ENCODE results near the gene TGFBR3.
"Not testable (repeated sequence)": the region's sequence is repeated elsewhere in the genome, so short reads cannot be mapped to it uniquely, and the experiment has no call there.

Gene TGFBR3

DNA sequence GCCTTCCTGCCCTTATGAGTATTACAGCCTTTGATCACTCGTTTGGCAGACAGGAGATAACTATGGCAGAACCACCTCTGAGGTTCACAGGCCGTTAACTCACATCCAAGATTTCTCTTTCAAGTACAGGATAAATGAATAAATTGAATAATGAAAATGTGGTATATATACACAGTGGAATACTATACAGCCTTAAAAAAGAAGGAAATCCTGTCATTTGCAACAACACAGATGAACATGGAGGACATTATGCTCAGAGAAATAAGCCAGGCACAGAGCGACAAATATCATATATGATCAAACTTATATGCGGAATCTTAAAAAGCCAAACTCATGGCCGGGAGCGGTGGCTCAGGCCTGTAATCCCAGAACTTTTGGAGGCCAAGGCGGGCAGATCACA is 32.6 kb downstream of the TGFBR3 start:
- DNase-seq, result no peak
- no peaks in the 10 kb centered on the region for H3K27me3 Mint-ChIP-seq (ENCODE audit: low read depth, poor library complexity)
- H3K4me1 Mint-ChIP-seq, result no peaks in the 10 kb centered on the region
- H3K36me3 Mint-ChIP-seq (ENCODE audit: low read depth), result no peaks in the 10 kb centered on the region
- H3K9me3 Mint-ChIP-seq, result peaks cover 3% of the 10 kb centered on the region
- no peak overlapping the region for H3K27ac Mint-ChIP-seq
- no peak overlapping the region for H3K4me3 Mint-ChIP-seq
- TF ChIP-seq, protein P1, sequence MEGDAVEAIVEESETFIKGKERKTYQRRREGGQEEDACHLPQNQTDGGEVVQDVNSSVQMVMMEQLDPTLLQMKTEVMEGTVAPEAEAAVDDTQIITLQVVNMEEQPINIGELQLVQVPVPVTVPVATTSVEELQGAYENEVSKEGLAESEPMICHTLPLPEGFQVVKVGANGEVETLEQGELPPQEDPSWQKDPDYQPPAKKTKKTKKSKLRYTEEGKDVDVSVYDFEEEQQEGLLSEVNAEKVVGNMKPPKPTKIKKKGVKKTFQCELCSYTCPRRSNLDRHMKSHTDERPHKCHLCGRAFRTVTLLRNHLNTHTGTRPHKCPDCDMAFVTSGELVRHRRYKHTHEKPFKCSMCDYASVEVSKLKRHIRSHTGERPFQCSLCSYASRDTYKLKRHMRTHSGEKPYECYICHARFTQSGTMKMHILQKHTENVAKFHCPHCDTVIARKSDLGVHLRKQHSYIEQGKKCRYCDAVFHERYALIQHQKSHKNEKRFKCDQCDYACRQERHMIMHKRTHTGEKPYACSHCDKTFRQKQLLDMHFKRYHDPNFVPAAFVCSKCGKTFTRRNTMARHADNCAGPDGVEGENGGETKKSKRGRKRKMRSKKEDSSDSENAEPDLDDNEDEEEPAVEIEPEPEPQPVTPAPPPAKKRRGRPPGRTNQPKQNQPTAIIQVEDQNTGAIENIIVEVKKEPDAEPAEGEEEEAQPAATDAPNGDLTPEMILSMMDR (IDR thresholded peaks at IDR 0.05), result no peak

DNA sequence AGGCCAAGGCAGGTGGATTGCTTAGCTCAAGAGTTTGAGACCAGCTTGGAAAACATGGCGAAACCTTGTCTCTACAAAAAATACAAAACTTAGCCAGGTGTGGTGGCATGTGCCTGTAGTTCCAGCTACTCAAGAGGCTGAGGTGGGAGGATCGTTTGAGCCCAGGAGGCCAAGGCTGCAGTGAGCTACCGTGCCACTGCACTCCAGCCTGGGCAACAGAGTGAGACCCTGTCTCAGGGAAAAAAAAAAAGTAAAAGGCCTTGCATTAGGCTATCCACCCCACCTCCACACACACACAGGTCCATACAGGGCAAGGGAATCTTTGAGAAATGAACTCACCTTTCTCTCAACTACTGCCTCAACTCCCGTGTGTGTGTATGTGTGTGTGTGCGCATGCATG is 33.9 kb downstream of the TGFBR3 start:
- H3K9me3 Mint-ChIP-seq; H3K36me3 Mint-ChIP-seq (ENCODE audit: low read depth); H3K27me3 Mint-ChIP-seq (ENCODE audit: low read depth, poor library complexity); H3K4me3 Mint-ChIP-seq; H3K4me1 Mint-ChIP-seq; DNase-seq; H3K27ac Mint-ChIP-seq: not testable (repeated sequence)

DNA sequence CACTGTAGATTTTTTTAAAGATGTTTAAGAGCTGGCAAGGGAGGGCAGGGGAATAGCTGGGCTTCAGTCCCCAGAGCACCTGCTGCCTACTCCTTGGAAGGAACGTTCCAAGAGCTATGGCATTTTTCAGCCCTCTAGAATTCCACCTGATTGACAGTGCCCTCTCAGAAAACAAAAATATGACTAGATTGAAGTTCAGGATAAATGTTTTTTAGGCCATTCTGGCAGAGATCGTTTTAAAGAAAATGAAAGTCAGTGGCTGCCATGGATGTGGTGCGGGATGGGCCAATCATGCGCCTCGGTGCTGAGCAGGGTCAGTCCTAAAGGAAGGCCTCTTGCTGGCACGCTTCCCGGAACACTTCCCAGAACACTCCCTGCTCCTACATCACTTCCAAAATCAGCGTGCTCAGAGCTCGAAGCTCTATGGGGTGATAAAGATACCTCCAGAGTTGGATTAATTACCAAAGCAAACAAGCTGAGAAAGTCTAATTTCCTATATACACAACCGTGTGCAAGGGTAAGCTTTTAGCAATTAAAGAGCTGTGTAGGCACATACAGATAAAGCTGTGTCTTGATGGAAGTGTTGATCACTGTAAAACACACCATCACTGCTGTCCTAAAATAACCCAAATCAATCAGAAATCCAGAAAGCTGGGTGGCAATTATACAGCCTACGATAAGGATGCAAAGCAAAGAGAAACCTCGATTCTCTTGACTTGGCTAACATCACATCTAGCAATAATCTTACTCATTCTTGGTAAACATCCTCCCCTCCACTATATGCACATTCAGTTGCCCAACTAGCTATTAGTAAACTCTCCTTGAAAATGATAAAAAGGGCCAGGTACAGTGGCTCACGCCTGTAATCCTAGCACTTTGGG is 34.6 kb downstream of the TGFBR3 start:
- Mint-ChIP-seq H3K27ac (no peak overlapping the region), H3K4me1 (peaks cover 5% of the 10 kb centered on the region), H3K36me3 (ENCODE audit: low read depth) (no peaks in the 10 kb centered on the region), H3K9me3 (peaks cover 3% of the 10 kb centered on the region), H3K27me3 (ENCODE audit: low read depth, poor library complexity) (no peaks in the 10 kb centered on the region), H3K4me3 (no peak overlapping the region)
- no peak for DNase-seq
- TF ChIP-seq, protein P1 (IDR thresholded peaks at IDR 0.05), result no peak

DNA sequence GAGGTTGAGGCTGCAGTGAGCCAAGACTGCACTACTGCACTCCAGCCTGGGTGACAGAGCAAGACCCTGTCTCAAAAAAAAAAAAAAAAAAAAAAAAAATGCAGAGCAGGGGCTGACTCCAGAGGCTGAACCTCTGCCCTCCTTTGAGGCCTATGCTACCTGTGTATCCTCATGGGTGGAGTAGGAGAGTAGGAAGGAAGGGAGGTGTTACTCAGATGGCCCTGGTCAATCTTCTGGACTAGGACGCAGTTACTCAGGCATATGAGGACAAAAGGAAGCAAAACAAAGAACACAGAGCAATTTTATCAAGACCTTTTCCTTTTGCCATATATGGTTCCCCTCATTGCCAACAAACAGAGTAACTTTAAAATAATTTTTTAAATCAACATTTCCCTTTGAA is 35.2 kb downstream of the TGFBR3 start:
- peaks cover 3% of the 10 kb centered on the region for H3K9me3 Mint-ChIP-seq
- H3K4me1 Mint-ChIP-seq, result peaks cover 12% of the 10 kb centered on the region
- no peaks in the 10 kb centered on the region for H3K36me3 Mint-ChIP-seq (ENCODE audit: low read depth)
- H3K4me3 Mint-ChIP-seq, result no peak overlapping the region
- TF ChIP-seq, protein P1 (IDR thresholded peaks at IDR 0.05), result no peak
- H3K27me3 Mint-ChIP-seq (ENCODE audit: low read depth, poor library complexity), result no peaks in the 10 kb centered on the region
- no peak overlapping the region for H3K27ac Mint-ChIP-seq
- no peak for DNase-seq

DNA sequence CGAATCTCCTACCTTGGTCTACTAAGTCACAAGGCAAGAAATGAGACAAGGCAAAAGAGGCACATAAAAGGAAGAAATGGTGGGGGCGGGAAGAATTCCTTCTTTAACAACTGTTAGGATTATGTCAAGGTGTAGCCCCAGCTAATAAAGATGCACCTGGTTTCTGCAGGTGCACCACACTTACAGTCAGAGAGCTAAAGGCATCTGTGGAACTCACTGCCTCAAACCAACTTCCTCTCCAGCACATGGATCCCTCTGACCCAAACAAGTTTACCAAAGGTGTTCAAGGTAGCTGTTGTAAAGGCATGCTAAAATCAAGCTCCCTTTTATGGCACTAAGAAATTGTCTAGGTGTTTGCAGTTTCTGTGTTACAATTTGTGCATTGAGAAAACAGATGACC is 38.1 kb downstream of the TGFBR3 start:
- TF ChIP-seq, protein P1 (IDR thresholded peaks at IDR 0.05), result no peak
- peaks cover 4% of the 10 kb centered on the region for H3K36me3 Mint-ChIP-seq (ENCODE audit: low read depth)
- no peak overlapping the region for H3K27ac Mint-ChIP-seq
- peaks cover 14% of the 10 kb centered on the region for H3K9me3 Mint-ChIP-seq
- no peaks in the 10 kb centered on the region for H3K27me3 Mint-ChIP-seq (ENCODE audit: low read depth, poor library complexity)
- DNase-seq, result no peak
- H3K4me3 Mint-ChIP-seq, result no peak overlapping the region
- peaks cover 34% of the 10 kb centered on the region for H3K4me1 Mint-ChIP-seq

DNA sequence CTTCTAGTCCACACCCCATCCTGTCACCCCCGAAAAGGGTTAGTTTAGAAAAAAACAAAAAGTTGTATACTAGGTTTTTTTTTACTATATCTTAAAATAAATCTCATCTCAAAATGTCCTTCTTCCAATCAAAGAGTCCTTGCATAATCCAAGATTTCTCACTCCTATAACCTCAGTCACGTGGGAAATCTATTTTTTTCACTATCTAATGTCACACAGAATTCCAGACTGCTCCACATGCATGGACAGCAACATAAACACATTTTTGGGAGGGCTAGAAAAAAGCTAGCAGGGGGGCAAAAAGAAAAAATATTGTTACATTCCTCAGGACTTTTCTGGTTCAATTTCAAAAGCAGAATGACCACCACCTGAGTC is 39.3 kb downstream of the TGFBR3 start:
- H3K36me3 Mint-ChIP-seq (ENCODE audit: low read depth), result peaks cover 4% of the 10 kb centered on the region
- peaks cover 34% of the 10 kb centered on the region for H3K4me1 Mint-ChIP-seq
- DNase-seq, result no peak
- peaks cover 14% of the 10 kb centered on the region for H3K9me3 Mint-ChIP-seq
- TF ChIP-seq, protein P1 (IDR thresholded peaks at IDR 0.05), result no peak
- no peaks in the 10 kb centered on the region for H3K27me3 Mint-ChIP-seq (ENCODE audit: low read depth, poor library complexity)
- no peak overlapping the region for H3K27ac Mint-ChIP-seq
- H3K4me3 Mint-ChIP-seq, result no peak overlapping the region
